ENCODE data around the gene MTOR.

MTOR gene

GRCh38 chr1:11116318-11116717, 146.0 kb downstream of the MTOR start:
- DNase-seq: no peak
- no peaks in the 10 kb centered on the region for H3K9me3 ChIP-seq
- no peaks in the 10 kb centered on the region for H3K27me3 ChIP-seq
- no peak overlapping the region for H3K27ac ChIP-seq
- H3K4me1 ChIP-seq: no peaks in the 10 kb centered on the region
- peaks cover 56 to 95% (median 63%) of the 10 kb centered on the region in 3 donors for H3K36me3 ChIP-seq
- no peak overlapping the region for H3K4me3 ChIP-seq
- TF ChIP-seq CTCF (IDR thresholded peaks at IDR 0.05): no peak
- intact Hi-C loops (cut with DNase I; ENCODE audit: low total_unique reads): no loop called here

GRCh38 chr1:11114966-11115365, 147.4 kb downstream of the MTOR start:
- H3K36me3 ChIP-seq: peaks cover 57 to 94% (median 59%) of the 10 kb centered on the region in 3 donors
- intact Hi-C loops (cut with DNase I; ENCODE audit: low total_unique reads): no loop called here
- H3K27ac ChIP-seq: no peak overlapping the region
- no peaks in the 10 kb centered on the region for H3K9me3 ChIP-seq
- no peak overlapping the region for H3K4me3 ChIP-seq
- H3K4me1 ChIP-seq: no peaks in the 10 kb centered on the region
- no peak for TF ChIP-seq CTCF (IDR thresholded peaks at IDR 0.05)
- H3K27me3 ChIP-seq: no peaks in the 10 kb centered on the region
- DNase-seq: no peak

- Histone ChIP-seq H3K4me1 (no peaks in the 10 kb centered on the region), H3K36me3 (peaks cover 65 to 87% (median 65%) of the 10 kb centered on the region in 3 donors), H3K4me3 (no peak overlapping the region), H3K27ac (no peak overlapping the region), H3K9me3 (no peaks in the 10 kb centered on the region), H3K27me3 (no peaks in the 10 kb centered on the region)
- TF ChIP-seq CTCF (IDR thresholded peaks at IDR 0.05): no peak
- intact Hi-C loops (cut with DNase I; ENCODE audit: low total_unique reads): no loop called here
- no peak for DNase-seq
Measured at GRCh38 chr1:11109047-11109760, 153.1 kb downstream of the MTOR start.

GRCh38 chr1:11107599-11107998, 154.8 kb downstream of the MTOR start:
- Histone ChIP-seq H3K36me3 (peaks cover 50 to 71% (median 51%) of the 10 kb centered on the region in 3 donors), H3K27me3 (no peaks in the 10 kb centered on the region), H3K9me3 (no peaks in the 10 kb centered on the region), H3K4me1 (no peaks in the 10 kb centered on the region), H3K4me3 (no peak overlapping the region), H3K27ac (no peak overlapping the region)
- intact Hi-C loops (cut with DNase I; ENCODE audit: low total_unique reads): no loop called here
- DNase-seq: no peak
- no peak for TF ChIP-seq CTCF (IDR thresholded peaks at IDR 0.05)

GRCh38 chr1:11105586-11105985, 156.8 kb downstream of the MTOR start:
- no peak for TF ChIP-seq CTCF (IDR thresholded peaks at IDR 0.05)
- no peak for DNase-seq

More at GRCh38 chr1:11105586-11105985, 156.8 kb downstream of the MTOR start:
- peaks cover 37 to 51% (median 43%) of the 10 kb centered on the region in 3 donors for H3K36me3 ChIP-seq
- H3K4me3 ChIP-seq: no peak overlapping the region
- intact Hi-C loops (cut with DNase I; ENCODE audit: low total_unique reads): no loop called here
- H3K27me3 ChIP-seq: no peaks in the 10 kb centered on the region
- H3K27ac ChIP-seq: no peak overlapping the region
- H3K9me3 ChIP-seq: no peaks in the 10 kb centered on the region
- H3K4me1 ChIP-seq: no peaks in the 10 kb centered on the region
